GM10847 (cell line): ENCODE measurements around the gene CELF4.

Source experiments
- POLR2A ChIP-seq: IDR thresholded peaks from 2 replicates; pipeline ENCODE4 v1.6.1; 2011; ENCODE audit not compliant: insufficient read length; ENCODE audit errors: extremely low read depth

The CELF4 gene

GRCh38 chr18:37565101-37565976 is at the start of gene CELF4:
Gene CELF4 (minus strand): TSS chr18:37565798.
- no peak for TF ChIP-seq POLR2A

- no peak for TF ChIP-seq POLR2A
These were observed 47.6 kb upstream of the CELF4 start for GRCh38 chr18:37613253-37613565.

DNA sequence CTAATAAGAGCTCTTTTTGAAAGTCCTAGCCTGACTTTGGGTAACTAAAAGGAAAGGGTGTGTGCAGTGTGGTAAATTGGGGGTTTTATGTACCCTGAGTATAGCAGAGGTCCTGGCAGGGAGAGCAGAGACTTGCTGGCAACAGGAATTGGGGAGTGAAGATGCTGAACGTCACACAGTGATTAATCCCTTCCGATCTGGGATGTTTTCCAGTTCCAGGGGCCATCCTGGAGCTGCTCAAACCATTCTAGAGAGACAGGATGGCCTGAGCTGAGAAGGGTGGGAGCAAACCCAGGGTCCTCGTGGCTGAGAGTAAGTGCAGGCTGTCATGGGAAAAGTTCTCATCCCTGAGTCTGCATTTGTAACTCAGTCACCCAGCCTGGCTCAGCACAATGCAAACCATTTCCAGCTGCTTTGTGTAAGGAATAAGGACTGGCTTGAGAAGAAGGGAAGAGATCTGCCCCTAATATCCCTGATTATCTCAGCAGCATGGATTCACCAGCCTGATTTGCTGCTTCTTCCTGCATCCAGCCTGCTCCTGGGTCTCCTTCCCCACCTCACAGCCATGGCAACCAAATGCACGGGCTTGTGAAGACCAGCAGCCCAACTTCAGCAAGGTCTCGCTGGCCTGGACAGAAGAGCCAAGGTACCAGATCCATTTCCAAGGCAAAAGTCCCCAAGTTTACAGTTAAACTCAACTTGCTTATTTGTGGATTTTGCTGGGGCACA is 47.1 kb upstream of the CELF4 start:
- TF ChIP-seq POLR2A, result no peak

GRCh38 chr18:37611614-37612279 is 46.1 kb upstream of the CELF4 start:
- no peak for TF ChIP-seq POLR2A

GRCh38 chr18:37608876-37609275 is 43.3 kb upstream of the CELF4 start:
- TF ChIP-seq POLR2A, result no peak

GRCh38 chr18:37607281-37607680 is 41.7 kb upstream of the CELF4 start:
- no peak for TF ChIP-seq POLR2A

GRCh38 chr18:37604032-37604431 is 38.4 kb upstream of the CELF4 start:
- no peak for TF ChIP-seq POLR2A

GRCh38 chr18:37598966-37599896 is 33.6 kb upstream of the CELF4 start:
- TF ChIP-seq POLR2A, result no peak

DNA sequence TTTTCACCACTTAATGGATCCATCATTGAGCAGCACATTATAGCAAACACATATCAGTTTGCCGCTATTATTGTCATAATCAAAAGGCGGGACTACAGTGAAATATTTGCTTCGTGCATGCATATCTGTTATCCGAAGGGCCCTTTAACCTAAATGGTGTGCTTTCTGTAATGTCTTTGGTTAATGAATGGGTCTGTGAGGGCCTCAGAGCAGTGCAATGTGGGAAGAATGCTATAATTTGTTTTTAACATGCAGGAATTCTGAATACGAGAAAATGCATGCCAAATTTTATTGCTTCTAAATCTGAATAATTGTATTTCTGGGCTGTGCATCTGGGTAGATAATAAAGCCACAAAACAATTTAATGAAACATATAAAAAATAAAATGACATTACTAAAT is 32.8 kb upstream of the CELF4 start:
- TF ChIP-seq POLR2A, result no peak

GRCh38 chr18:37590346-37590745 is 24.7 kb upstream of the CELF4 start:
- no peak for TF ChIP-seq POLR2A

DNA sequence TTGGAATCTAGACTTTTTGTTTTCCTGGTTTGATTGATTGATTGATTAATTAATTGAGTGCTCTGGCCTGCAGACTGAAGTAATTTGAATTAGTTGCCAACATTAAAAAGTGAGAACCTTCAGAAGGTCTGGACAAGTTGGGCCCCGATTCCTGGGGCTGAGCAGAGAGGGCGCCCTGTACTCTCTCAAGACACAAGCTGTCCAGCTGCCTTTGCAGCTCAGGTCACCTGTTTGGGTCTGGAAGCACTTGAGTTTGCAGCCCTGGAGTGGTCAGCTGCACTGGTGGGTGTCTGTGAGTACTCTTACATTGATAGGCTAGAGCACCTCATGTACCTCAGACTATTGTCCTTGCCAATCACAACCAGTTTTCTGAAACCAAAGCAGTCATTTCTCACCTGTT is 22.7 kb upstream of the CELF4 start:
- no peak for TF ChIP-seq POLR2A

DNA sequence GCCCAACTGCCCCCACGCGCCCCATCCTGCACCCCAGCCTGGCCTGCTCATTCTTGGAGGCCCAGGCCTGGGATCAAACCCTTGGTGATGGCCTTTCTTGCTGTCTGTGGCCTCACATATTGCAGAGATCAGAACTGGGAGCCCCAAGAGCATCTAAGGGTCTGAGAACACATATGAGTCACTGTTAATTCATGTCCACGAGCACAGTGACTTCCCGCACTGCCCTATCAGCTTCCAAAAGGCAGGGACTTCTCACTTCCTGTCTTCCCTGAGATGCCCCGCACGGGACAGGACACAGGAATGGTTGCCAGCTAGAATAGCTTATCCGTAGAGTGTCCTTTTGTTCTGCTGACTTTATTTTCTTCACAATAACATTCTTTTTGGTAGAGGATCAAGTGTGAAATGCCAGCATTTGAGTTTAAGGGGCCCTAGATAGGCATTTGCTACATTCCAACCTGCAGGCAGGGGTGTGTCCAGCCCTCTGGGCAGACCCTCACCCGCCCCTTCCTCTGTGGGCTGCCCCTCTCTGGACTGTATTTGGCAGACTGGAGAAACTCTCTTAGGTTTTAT is 21.1 kb upstream of the CELF4 start:
- no peak for TF ChIP-seq POLR2A

DNA sequence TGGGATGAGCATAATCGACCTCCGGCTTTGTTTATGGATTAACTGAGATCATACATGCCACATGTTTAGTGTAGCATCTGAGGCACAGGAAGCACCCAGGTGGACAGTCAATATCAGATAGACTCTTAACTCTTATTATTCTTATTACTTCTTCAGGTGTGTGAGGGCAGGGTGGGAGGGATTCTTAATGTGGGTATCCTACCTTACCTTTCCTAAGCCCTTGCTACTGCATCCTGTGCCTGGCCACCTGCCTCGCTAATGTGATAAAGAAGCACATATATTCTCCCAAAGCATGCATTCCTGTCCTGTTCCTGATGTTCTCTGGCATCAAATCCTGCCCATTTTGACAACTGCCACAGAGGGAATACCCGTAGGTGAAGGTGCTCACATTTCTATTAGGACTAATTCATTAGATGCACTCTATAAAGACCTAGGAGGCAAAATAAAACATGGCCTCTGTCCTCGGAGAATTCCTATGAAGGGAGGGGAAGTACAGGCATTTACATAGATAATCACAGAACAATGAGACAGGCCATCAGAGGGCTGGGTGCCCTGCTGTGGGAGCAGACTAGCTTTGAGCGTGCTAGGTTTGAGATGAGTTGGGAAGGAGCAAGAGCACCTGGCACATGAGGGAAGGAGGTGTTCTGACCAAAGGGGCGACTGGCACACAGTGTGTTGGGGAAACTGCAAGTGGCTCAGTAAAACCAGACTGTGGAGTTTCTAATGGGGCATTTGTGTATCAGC is 19.5 kb upstream of the CELF4 start:
- no peak for TF ChIP-seq POLR2A

DNA sequence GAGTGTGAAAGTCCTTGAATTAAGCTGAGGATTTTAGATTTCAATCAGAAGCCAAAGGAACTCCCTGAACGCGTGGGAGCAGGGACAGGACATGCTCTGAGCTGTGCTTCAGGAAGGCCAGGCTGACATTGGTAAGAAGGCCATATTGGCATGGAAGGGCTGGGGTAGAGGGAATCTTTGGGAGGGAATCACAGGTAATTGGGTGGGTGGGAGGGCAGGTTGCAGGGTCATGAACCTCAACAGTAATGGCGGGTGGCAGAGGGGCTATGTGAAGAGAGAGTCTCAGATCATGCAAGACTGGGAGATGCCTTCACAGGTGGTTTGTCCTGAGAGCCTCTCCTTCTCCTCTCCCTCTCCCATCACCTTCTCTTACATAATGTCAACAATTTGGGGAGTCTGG is 18.6 kb upstream of the CELF4 start:
- no peak for TF ChIP-seq POLR2A
